ENCODE data around the gene FKBP6. TPM values are rescaled to one million over a fixed set of nuclear protein-coding genes. Genes with fewer than 3 reads are reported as not detected.

The FKBP6 gene
- total and polyA plus RNA-seq, 2 of the 13 experiments (the other 11 are each of a cell fraction or from before 2014, with no cell fraction given): 0.07 to 0.20 TPM

DNA sequence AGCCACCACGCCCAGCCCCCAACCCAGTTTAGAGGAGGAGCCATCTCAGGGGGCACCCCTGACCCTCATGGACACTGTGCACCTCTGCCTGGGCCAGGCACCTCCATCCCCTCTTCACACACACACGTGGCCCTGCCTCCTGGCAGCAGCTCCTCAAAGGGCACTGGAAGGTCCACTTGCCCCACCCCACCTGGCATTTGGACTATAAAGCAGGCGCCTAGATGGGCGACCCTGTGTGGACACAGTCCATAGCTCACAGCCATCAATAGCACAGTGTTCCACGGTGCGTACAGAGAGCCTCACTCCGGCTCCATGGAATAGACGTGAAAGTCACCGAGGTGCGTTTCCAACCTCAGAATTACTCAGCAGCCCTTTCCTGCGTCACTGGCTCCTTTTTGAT is 41.0 kb downstream of the FKBP6 start (continued):
- TF ChIP-seq, protein P1, sequence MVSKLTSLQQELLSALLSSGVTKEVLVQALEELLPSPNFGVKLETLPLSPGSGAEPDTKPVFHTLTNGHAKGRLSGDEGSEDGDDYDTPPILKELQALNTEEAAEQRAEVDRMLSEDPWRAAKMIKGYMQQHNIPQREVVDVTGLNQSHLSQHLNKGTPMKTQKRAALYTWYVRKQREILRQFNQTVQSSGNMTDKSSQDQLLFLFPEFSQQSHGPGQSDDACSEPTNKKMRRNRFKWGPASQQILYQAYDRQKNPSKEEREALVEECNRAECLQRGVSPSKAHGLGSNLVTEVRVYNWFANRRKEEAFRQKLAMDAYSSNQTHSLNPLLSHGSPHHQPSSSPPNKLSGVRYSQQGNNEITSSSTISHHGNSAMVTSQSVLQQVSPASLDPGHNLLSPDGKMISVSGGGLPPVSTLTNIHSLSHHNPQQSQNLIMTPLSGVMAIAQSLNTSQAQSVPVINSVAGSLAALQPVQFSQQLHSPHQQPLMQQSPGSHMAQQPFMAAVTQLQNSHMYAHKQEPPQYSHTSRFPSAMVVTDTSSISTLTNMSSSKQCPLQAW (CRISPR knock-in tag; IDR thresholded peaks at IDR 0.05): no peak
- TF ChIP-seq SOX6 (IDR thresholded peaks at IDR 0.05): no peak
- TF ChIP-seq SOX6 (CRISPR knock-in tag; IDR thresholded peaks at IDR 0.05): peak; percentile 21; the same call in 1 of the 2 replicates
- TF ChIP-seq ZSCAN29 (CRISPR knock-in tag; conservative IDR thresholded peaks at IDR 0.05): no peak
- TF ChIP-seq, protein P2, sequence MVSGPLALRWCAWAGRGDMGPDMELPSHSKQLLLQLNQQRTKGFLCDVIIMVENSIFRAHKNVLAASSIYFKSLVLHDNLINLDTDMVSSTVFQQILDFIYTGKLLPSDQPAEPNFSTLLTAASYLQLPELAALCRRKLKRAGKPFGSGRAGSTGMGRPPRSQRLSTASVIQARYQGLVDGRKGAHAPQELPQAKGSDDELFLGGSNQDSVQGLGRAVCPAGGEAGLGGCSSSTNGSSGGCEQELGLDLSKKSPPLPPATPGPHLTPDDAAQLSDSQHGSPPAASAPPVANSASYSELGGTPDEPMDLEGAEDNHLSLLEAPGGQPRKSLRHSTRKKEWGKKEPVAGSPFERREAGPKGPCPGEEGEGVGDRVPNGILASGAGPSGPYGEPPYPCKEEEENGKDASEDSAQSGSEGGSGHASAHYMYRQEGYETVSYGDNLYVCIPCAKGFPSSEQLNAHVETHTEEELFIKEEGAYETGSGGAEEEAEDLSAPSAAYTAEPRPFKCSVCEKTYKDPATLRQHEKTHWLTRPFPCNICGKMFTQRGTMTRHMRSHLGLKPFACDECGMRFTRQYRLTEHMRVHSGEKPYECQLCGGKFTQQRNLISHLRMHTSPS (CRISPR knock-in tag; IDR thresholded peaks at IDR 0.05; ENCODE audit: low read depth): peak; percentile 81; the same call in 1 of the 2 replicates
- no peak for TF ChIP-seq ZNF569 (CRISPR knock-in tag; IDR thresholded peaks at IDR 0.05; ENCODE audit: borderline replicate concordance)
- TF ChIP-seq XBP1 (CRISPR knock-in tag; IDR thresholded peaks at IDR 0.05): no peak
- TF ChIP-seq ZNF788 (CRISPR knock-in tag; IDR thresholded peaks at IDR 0.05; ENCODE audit: borderline replicate concordance): no peak
- TF ChIP-seq ZMYM2 (CRISPR knock-in tag; IDR thresholded peaks at IDR 0.05): no peak
- TF ChIP-seq, protein P3, sequence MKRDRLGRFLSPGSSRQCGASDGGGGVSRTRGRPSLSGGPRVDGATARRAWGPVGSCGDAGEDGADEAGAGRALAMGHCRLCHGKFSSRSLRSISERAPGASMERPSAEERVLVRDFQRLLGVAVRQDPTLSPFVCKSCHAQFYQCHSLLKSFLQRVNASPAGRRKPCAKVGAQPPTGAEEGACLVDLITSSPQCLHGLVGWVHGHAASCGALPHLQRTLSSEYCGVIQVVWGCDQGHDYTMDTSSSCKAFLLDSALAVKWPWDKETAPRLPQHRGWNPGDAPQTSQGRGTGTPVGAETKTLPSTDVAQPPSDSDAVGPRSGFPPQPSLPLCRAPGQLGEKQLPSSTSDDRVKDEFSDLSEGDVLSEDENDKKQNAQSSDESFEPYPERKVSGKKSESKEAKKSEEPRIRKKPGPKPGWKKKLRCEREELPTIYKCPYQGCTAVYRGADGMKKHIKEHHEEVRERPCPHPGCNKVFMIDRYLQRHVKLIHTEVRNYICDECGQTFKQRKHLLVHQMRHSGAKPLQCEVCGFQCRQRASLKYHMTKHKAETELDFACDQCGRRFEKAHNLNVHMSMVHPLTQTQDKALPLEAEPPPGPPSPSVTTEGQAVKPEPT (CRISPR knock-in tag; IDR thresholded peaks at IDR 0.05; ENCODE audit: low read depth): no peak
- no peak for TF ChIP-seq PRPF4 (IDR thresholded peaks at IDR 0.05; ENCODE audit: low read depth, low read length, poor library complexity, severe bottlenecking)
- TF ChIP-seq MAX (IDR thresholded peaks at IDR 0.05): peak; percentile 44
- no peak for TF ChIP-seq KDM5A (IDR thresholded peaks at IDR 0.05; ENCODE audit: borderline replicate concordance, low read length)
- no peak for TF ChIP-seq ZNF207 (IDR thresholded peaks at IDR 0.05; ENCODE audit: borderline replicate concordance)
- no peak for TF ChIP-seq SRSF1 (optimal IDR thresholded peaks at IDR 0.05; ENCODE audit: low read depth, low read length)
- no peak for TF ChIP-seq ZNF674 (CRISPR knock-in tag; IDR thresholded peaks at IDR 0.05; ENCODE audit: low read depth)
- TF ChIP-seq TFDP1 (CRISPR knock-in tag; IDR thresholded peaks at IDR 0.05; ENCODE audit: borderline replicate concordance): no peak
- no peak for TF ChIP-seq MTA1 (CRISPR knock-in tag; IDR thresholded peaks at IDR 0.05; ENCODE audit: borderline replicate concordance)
- TF ChIP-seq, protein P4, sequence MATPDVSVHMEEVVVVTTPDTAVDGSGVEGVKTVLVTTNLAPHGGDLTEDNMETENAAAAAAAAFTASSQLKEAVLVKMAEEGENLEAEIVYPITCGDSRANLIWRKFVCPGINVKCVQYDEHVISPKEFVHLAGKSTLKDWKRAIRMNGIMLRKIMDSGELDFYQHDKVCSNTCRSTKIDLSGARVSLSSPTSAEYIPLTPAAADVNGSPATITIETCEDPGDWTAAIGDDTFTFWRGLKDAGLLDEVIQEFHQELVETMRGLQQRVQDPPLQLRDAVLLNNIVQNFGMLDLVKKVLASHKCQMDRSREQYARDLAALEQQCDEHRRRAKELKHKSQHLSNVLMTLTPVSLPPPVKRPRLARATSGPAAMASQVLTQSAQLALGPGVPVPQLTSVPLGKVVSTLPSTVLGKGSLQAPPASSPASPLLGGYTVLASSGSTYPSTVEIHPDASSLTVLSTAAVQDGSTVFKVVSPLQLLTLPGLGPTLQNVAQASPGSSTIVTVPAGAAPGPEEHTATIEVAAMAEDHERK (CRISPR knock-in tag; IDR thresholded peaks at IDR 0.05; ENCODE audit: low read depth): no peak
- TF ChIP-seq MYC (CRISPR knock-in tag; IDR thresholded peaks at IDR 0.05; ENCODE audit: borderline replicate concordance): 0 out of 2 replicates have a peak, but pooled peaks have one; percentile 31
- no peak for TF ChIP-seq ZNF430 (CRISPR knock-in tag; IDR thresholded peaks at IDR 0.05)

All from HepG2 (cell line).